ENCODE data around the gene UBA6.

The UBA6 gene

GRCh38 chr4:67697860-67698687, 2.9 kb downstream of the UBA6 start:
- TF ChIP-seq CTCF (IDR thresholded peaks at IDR 0.05) = no peak

GRCh38 chr4:67696061-67696460, 4.9 kb downstream of the UBA6 start:
- no peak for TF ChIP-seq CTCF (IDR thresholded peaks at IDR 0.05)

- TF ChIP-seq CTCF (IDR thresholded peaks at IDR 0.05) = no peak
Measured at GRCh38 chr4:67694662-67695061, 6.3 kb downstream of the UBA6 start.

GRCh38 chr4:67691328-67691727, 9.6 kb downstream of the UBA6 start:
- no peak for TF ChIP-seq CTCF (IDR thresholded peaks at IDR 0.05)

- TF ChIP-seq CTCF (IDR thresholded peaks at IDR 0.05) = no peak
Measured at GRCh38 chr4:67687636-67688035, 13.3 kb downstream of the UBA6 start.

GRCh38 chr4:67685532-67685859, 15.5 kb downstream of the UBA6 start:
- TF ChIP-seq CTCF (IDR thresholded peaks at IDR 0.05) = no peak

- no peak for TF ChIP-seq CTCF (IDR thresholded peaks at IDR 0.05)
Measured at GRCh38 chr4:67684839-67685531, 16.0 kb downstream of the UBA6 start.

Measured in LNCAP (cell line).